Measurements from ENCODE around the gene UROS. TPM values are rescaled to one million over a fixed set of nuclear protein-coding genes. Genes with fewer than 3 reads are reported as not detected.

The UROS gene
- total RNA-seq, 1 experiment from 2014 or later, result 48.7 TPM

GRCh38 chr10:125773687-125774543 is 49.1 kb downstream of the UROS start:
- Mint-ChIP-seq H3K9me3 (peaks cover 6% of the 10 kb centered on the region), H3K36me3 (no peaks in the 10 kb centered on the region), H3K4me3 (no peak overlapping the region), H3K27ac (no peak overlapping the region), H3K27me3 (ENCODE audit: low read depth) (peaks cover 1% of the 10 kb centered on the region; the same call in 1 of the 2 replicates), H3K4me1 (no peaks in the 10 kb centered on the region)
- ChIA-PET CTCF (no interaction called here), POLR2A (no interaction called here)
- no peak for ATAC-seq
- no peak for DNase-seq (ENCODE audit: low spot score)
- TF ChIP-seq ZNF317 (CRISPR knock-in tag; IDR thresholded peaks at IDR 0.05; ENCODE audit: borderline replicate concordance, low read depth) (no peak), PREB (CRISPR knock-in tag; IDR thresholded peaks at IDR 0.05; ENCODE audit: borderline replicate concordance) (no peak), ZNF512 (CRISPR knock-in tag; IDR thresholded peaks at IDR 0.05; ENCODE audit: borderline replicate concordance) (no peak), MLX (CRISPR knock-in tag; IDR thresholded peaks at IDR 0.05) (no peak), CREM (CRISPR knock-in tag; IDR thresholded peaks at IDR 0.05) (no peak), USF2 (CRISPR knock-in tag; IDR thresholded peaks at IDR 0.05) (no peak), CTCF (IDR thresholded peaks at IDR 0.05) (no peak), ZMAT4 (CRISPR knock-in tag; IDR thresholded peaks at IDR 0.05) (no peak), ZNF396 (CRISPR knock-in tag; IDR thresholded peaks at IDR 0.05; ENCODE audit: borderline replicate concordance) (no peak), SMAD4 (CRISPR knock-in tag; IDR thresholded peaks at IDR 0.05) (no peak), ATF3 (CRISPR knock-in tag; conservative IDR thresholded peaks at IDR 0.05) (no peak), SMAD3 (CRISPR knock-in tag; IDR thresholded peaks at IDR 0.05; ENCODE audit: borderline replicate concordance) (no peak), ZBTB43 (CRISPR knock-in tag; IDR thresholded peaks at IDR 0.05) (no peak), NR3C1 (CRISPR knock-in tag; conservative IDR thresholded peaks at IDR 0.05; ENCODE audit: low read depth) (no peak), E2F1 (CRISPR knock-in tag; IDR thresholded peaks at IDR 0.05) (no peak), EMX1 (CRISPR knock-in tag; IDR thresholded peaks at IDR 0.05) (no peak), SOX15 (CRISPR knock-in tag; IDR thresholded peaks at IDR 0.05) (no peak), CBFB (CRISPR knock-in tag; IDR thresholded peaks at IDR 0.05; ENCODE audit: low read depth) (no peak), ZSCAN18 (CRISPR knock-in tag; IDR thresholded peaks at IDR 0.05) (no peak)

Data from WTC11 (cell line).